Stimulated activated CD4-positive, alpha-beta T cell treated with anti-CD3 and anti-CD28 coated beads, Interleukin-1b, Interleukin-23, amount 100 ng/mL, for 4 hours (primary cell): ENCODE data around the gene CDC42EP4.

Source experiments
- DNase-seq, 2 donors: peaks; one replicate each; pipeline ENCODE4 v3.0.0-alpha.2; 2020; ENCODE audit warnings: low read depth in 2 of 2

Gene CDC42EP4

DNA sequence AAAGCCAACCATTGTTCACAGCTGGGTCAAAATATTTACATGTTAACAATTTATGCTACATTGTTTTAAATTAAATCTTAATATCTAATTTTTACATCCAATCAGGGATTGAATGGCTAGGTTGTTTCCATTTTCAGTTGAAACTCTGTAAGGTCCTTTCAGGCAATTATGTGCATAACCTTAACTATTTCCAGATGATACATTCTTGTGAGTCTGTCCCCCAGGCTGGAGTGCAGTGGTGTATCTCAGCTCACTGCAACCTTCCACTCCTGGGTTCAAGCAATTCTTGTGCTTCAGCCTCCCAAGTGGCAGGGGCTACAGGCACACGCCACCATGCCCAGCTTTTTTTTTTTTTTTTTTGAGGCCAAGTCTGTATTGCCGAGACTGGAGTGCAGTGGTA, 10.4 kb downstream of the CDC42EP4 start:
- no peak for DNase-seq

DNA sequence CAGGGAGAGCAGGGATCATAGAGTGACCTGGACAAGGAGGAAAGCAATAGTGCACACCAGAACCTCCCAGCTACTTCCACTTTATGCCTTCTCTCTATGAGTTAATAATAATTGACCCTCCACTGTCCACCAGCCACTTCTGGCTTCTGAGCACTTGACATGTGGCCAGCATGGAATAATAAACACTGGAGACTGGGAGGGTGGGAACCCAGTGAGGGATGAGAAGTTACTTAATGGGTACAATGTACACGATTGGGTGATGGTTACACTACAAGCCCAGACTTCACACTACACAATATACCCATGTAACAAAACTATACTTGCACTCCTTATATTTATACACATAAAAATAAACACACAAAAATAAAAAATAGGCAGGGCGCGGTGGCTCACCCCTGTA, 11.4 kb downstream of the CDC42EP4 start:
- DNase-seq: no peak

DNA sequence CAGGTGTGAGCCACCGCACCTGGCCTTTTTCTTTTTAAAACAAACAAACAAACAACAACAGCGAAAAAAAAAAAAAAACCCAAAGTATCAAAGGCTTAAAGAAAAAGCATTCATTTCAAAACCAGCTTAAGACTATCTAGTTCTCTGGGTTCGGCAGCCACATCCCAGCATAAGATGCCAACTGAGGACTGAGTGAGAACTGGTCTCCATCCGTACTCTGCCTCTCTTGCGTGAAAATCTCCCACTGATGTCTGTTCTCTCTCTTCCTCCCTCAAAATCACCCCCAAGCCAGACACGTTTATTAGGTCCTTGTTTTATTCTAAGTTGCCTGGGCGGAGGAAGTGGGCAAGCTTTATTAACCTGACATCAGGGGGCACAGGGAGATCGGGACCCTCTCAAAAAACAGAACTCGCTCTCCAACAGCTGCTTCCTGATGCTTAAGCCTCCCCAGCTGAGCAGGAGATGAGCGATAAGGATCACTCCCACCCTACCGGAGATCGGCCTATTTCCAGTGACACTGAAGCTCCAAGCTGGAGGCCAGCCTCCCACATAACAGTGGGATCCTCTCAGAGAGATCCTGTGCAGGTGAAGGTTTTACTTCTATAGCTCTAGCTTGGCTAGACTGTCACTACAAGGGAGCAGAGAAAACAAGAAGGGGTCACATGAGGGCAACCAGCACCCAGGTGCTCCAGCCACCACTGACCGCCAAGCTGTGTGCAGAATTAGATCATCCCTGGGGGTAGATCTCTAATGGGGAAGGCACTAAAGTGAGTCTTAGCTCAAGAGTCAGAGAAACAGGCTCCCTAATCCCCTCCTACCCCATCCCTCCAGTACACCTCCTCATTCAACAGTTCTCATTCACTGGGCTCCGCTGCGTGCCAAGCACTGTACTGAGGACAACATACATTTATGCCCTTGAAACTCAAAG, 13.6 kb downstream of the CDC42EP4 start:
- DNase-seq: no peak

DNA sequence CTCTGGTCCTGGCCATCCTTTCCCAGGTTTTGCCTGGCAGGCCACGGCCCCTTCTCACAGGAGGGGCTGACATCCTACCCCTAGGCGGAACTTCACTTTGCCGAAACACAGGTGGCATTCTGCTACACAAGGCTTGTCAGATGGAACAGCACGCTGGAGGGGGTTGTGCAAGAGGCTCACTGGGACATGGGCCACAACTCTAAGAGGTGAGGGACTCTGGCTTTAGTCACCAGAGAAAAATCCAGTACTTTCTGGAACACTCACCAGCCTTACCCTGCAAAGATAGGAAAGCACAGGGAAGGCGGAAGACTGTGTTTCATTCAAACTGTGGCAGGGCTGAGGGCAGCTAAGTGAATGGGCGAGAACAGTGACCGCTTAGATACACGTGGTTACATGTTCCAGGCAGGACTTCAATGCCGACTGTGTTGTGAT, 18.3 kb downstream of the CDC42EP4 start:
- no peak for DNase-seq

DNA sequence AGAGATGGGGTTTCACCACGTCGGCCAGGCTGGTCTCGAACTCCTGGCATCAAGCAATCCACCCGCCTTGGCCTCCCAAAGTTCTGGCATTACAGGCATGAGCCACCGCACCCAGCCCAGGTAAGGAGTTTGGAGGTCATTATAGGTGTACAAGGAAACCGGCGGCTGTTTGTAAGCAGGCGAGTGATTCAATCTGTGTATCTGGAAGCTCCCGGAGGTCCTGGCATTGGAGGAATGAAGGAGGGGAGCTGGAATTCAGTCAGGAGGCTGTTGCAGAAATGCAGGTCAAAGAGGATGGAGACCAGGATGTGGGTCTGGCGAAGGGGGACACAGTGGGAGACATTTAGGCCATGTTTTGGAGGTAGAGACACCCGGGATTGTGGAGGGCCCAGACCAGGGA, 18.8 kb downstream of the CDC42EP4 start:
- DNase-seq: no peak

DNA sequence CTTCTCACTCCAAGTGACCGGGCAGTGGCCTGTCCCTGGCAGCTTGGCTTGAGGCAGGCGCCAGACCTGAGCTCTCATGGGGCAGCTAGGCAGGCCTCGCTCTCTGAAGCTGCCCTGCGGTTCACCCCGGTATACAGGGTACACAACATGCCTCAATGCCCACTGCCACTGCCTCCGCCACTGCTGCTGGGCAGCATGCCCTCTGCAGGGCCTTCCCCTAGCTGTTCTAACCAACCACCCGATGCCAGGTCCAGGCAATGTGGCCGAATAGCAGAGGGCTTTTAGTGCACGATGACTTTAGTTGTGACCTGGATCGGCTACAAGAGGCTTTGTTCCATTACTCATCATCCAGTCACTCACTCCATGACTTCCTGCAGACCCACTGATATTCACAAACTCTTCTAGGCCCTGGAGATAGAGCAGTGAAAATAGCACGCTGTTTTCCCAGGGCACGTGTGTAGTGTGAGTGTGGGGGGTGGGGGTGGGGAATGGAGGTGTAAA, 19.7 kb downstream of the CDC42EP4 start:
- no peak for DNase-seq

DNA sequence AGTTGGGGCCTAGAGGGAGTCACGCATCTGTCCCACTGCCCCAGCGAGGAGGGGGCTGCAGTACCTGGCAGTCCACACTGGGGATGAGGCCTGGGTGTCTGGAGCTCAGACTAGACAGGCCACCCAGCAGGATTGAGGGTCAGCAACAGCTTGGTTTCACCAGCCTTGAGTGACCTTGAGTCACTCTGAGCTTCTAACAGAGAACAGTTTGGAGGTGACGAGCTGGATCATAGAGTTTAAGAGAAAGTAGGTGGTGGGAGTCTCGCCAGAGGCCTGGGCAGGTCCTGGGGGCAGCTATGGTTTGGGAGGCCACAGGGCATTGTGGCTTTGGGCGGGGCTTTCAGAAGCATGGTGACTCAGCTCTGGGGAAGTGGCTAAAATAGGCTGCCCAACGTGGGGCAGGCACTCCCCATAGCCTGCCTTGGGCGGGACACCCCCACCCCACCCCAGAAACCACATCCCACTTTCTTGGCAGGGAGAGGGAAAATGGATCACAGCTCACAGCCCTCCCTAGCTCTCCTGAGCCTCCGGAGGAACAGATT, 20.5 kb downstream of the CDC42EP4 start:
- no peak for DNase-seq

DNA sequence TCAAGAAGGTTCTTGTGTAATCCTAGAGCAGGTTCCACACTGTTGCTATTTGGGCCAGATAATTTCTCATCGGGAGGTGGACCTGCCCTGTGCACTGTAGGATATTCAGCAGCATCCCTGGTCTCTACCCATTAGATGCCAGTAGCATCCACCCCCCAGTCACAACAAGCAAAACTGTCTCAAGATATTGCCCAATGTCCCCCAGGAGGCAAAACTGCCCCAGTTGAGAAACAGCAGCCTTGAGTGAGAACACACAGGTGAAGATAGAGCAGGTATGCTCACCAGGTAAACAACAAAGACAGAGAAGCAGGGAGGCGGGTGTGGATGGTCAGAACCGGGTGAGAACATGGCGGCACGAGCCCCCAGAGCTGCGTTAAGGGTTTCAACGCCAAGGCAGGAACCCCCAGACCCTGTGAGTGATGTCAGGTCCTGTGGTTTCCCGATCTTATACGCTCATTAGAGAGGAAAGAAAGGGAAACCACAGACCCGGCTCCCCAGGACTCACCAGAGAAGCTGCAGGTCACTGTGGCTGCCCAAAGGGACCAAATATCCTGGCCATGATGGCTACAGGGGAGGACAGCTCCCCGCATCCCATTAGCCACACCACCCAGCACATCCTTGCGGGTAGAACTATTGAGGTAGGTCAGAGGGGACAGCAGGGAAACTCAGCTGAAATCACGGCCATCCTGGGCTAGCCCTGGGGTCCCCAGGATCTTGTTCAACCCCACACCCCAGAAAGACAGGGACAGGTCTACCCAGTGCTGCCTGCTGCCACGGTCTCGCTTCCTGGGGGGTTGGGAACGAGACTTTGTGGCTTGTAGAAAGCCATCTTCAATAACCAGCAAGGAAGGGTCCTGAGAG, 21.2 kb downstream of the CDC42EP4 start:
- no peak for DNase-seq

DNA sequence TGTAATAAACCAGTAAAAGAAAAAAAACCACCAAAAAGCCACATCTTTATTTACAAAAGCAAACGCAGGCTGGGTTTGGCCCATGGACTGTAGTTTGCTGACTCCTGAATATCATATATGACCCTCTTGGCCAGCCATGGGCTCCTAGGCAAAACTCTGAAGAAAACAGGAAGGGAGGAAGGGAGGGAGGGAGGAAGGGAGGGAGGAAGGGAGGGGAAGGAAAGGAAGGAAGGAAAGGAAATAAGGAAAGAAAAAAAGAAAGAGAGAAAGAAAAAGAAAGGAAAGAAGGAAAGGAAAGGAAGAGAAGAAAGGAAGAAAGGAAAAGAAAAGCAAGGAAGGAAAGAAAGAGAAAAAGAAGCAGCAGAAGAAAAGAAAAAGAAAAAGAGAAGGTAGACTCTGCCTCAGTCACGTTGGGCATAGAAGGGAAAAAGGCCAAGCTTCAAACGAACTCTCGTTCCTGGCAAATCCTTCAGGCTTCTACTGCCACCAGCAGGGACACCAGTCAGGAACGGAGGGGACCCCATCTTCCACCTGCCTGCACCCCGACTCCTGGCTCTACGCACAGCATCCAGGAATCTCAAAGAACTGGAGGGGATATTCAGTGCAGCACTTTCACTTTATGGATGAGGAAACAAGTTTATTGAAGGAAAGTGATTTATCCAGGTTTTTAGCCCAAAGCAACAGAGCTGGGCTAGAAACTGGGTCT, 22.1 kb downstream of the CDC42EP4 start:
- DNase-seq: no peak

DNA sequence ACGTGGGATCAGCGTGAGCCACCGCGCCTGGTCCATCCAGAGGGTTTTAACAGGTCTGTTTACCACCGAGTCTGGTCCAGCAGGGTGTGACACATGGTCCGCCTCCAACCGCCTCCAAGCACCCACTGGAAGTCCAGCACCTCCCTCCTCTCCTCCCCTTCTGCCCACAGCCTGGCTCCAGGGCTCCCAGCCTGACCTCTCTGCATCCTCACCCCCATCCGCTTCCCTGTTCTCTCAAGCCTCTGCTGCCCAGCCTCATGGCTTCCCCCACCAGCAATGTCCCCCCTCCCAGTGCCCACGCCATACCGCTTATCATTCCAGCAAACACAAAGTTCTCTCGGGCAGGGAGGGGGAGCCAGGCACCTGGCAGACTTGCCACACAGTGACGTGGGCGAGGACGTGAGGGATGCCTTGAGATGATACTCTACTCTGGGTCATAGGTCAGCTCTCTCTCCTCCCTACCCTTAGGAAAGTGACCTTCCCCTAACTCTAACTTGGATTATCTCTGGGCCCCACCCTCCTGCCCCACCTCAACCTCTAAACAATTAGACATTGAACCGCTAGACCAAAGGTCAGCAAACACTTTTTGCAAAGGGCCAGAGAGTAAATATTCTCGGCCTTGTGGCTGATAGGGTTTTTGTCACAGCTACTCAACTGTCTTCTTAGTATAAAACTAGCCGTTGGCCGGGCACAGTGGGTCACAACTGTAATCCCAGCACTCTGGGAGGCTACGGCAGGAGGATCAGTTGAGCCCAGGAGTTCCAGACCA, 23.1 kb downstream of the CDC42EP4 start:
- no peak for DNase-seq

DNA sequence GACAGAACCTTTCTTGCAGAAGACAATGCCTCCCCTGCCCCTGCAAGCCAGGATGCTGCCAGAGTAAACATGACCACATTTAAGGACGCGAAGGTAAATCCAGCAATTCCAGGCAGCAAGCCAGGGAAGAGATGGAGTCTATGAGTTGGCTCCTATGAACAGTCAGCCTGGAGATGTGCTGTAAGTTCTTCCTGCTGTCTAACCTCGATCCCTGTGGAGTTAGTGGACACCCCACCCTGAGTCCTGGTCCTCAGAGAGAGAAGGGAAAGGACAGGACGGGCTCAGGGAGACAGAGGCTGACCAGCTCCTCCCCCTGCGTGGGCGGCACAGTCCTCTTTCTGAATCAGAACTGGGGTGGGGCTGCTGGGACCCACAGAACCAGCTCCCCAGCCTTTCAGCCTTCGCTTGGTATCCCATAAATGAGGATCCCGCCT, 24.9 kb downstream of the CDC42EP4 start:
- DNase-seq: no peak

DNA sequence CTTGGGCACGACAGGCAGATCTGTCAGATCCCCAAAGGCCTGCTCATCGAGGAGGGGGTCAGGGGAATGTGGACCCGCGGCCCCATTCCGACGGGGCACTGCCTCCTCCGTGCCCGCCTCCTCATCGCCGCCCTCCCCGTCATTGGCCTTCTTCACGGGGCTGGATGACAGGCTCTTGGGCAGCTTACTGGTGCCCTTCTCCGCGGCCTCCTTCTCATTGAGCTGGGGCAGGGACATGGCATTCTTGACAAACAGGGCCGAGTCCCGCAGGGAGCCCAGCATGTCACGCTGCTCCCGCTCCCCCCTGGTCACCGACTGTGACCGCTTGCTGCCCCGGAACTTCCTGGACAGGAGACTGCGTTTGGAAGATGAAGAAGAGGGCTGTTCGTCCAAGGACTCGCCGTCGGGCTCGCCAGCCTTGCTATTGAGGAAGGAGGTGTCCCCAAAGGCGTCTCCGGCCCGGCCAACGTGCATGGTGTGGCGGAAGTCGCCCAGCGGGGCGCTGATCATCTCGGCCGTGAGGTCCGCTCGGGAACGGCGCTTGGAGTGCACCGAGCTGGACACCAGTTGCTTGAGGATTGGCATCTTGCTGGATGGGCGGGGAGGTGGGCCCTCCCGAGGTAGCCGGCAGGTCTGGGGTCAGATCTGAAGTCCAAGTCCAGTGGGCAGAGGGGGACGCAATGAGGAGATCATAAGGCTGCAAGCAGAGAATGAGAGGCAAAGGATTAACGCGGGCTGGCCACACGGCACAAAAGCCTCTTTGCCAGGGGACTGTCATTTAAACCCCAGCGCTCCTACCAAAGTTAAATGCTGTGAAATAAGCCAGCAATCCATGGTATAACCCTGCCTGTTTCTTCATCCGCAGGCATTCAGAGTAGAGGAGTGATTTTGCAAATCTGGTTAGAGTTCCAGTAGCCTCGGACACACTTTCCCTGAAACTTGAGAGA, 25.6 kb downstream of the CDC42EP4 start:
- no peak for DNase-seq

DNA sequence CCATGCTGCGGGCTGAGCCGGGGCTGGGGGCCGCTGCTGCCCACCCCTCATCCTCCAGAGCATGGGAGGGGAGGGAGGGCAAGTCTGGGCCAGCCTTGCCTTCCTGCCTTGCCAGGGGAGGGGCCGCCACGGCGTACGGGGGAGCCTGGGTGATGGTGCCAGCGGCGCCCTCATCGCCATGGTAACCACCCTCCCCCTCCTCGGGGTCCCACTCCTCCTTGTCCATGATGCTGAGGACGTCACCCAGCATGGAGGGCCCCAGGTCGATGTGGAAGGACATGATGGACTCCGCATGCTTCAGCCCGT, 26.2 kb downstream of the CDC42EP4 start:
- DNase-seq: no peak

DNA sequence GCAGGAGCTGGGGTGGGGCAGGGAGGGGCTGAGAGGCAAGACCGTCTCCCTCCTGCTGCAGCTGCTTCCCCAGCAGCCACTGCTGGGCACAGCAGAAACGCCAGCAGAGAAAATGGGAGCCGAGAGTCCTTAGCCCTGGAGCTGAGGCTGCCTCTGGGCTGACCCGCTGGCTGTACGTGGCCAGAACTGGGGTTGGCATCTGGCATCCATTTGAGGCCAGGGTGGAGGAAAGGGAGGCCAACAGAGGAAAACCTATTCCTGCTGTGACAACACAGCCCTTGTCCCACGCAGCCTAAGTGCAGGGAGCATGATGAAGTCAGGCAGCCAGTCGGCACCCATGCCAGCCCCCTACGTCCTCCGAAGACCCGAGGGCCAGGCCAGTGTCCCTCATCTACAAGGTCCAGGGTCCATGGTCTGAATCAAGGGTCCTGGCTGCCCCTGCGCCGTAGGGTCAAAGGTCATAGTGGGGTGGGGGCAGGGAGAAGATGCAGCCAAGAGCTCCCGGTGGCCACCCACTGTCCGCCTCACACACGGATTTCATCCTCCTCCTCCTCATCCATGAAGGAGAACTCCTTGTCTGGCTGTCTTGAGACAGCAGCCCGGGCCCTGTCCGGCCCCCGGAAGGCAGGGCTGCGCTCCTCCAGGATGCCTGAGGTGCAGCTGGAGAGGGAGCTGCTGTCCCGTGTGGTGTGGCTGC, 26.7 kb downstream of the CDC42EP4 start:
- no peak for DNase-seq

DNA sequence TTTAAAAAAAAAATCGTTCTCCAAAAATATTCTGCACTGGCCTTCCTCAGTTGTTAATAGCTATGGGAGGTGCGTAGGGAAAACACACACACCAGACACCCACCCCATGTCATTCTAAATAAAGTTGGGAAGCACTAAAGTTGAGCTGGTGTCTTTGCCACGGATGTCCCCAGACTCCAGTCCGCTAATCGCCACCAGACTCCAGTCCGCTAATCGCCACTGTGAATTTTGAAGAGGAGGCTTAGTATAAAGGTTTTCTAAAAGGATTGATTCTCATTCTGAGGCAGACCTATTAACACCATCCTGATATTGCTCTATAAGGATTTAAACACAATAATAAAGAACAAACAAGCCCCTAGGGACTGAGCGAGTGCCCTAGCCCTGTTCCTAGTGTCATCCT, 27.4 kb downstream of the CDC42EP4 start:
- no peak for DNase-seq

DNA sequence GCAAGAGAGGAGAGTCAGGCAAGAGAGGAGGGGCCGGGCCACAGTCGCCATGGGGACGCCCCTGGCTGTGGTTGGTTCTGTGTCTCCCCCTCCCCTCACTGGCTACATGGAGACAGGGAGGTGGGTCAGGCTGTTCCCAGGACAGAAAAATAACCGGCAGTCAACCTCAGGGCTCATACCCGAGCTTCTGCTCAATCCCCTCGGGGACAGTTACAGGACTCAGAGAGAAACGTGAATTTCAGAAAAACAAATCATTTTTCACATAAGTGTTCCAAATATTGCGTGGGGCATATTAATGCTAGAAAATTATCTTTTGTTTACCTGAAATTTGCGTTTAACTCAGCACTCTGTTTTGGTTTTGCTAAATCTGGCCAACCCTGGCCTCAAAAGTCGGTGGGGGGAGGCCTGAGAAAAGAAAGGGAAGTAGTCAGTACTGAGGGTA, 27.9 kb downstream of the CDC42EP4 start:
- no peak for DNase-seq

DNA sequence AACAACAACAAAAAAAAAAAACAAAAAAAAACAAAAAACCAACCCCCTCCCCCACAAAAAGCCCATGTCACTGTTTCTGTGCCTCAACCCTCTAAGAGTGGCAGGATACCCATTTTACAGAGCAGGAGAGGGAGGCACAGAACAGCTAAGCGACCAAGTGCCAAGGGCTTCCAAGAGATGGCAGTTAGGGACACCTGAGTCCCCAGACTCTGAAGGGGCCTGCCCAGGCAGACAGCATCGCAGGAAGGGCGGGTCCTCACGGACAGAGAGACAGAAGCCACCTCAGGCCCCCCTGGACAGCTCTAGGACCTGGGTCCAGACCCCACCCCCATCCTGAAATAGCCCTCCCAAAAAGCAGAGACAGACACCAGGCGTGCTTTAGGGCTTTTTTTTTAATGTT, 28.6 kb downstream of the CDC42EP4 start:
- DNase-seq: no peak

DNA sequence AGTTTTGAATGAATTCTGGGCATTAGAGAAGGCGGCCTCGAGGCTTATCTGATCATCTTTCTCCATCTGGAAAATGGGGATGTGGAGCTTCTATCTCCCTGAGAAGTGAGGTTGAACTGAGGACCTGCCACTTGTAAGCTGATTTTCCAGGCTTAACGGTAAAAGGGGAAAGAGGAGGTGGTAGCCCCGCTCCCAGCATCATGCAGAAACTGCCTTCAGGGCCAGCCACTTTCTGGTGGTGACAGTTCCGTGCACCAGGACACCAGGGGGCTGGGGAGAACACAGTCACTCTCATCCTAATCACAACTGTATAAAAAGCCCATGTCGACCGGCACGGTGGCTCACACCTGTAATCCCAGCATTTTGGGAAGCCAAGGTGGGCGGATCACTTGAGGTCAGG, 29.2 kb downstream of the CDC42EP4 start:
- DNase-seq: no peak

DNA sequence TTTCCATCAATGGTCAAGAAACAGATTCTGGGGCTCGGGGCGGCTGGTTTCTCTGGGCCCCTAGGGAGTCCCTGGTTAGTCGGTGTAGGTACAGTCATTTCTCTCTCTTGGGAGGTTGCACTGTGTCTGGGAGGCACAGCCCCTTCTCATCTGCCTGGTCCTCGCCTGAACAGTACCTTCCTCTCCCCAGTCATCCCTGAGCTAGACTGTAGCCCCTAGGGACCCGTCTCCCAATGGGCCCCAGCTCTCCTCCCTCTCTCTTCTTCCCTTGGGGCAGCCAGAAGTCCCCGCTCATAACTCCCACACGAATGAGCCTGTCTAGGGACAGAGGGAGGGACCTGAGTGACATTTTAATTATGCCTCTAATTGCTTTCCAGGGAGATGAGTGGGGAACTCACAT, 29.9 kb downstream of the CDC42EP4 start:
- no peak for DNase-seq
